A549 (cell line): Measurements from ENCODE around the gene RGL3. TPM values are rescaled to one million over a fixed set of nuclear protein-coding genes. Genes with fewer than 3 reads are reported as not detected.
"Not testable (repeated sequence)": the region's sequence is repeated elsewhere in the genome, so short reads cannot be mapped to it uniquely, and the experiment has no call there.

Experiments
- ATAC-seq, 2 experiments: fragments of 200-7000 bp in 1 of 2; fragments of >200 bp in 1 of 2; cut with Nextera tagmentation in 1 of 2; cut with Tn5 transposase in 1 of 2; 3 replicates each; pipeline versions ENCODE4 v1.8.0 to v1.9.1; 2018 to 2020; ENCODE audit warnings: mild to moderate bottlenecking in 1 of 2, moderate library complexity in 1 of 2
- CTCF ChIA-PET: fragments of 300-600 bp; sonication (Branson Sonifier 250); formaldehyde crosslinking; extraction: SDS; loops from one replicate; lab custom pipeline; 2021; ENCODE audit warnings: antibody characterized with exemption, inconsistent platforms; lab: Yijun Ruan, JAX
- POLR2A ChIA-PET: fragments of 350-600 bp; formaldehyde crosslinking; extraction: SDS; loops from one replicate; lab custom pipeline; 2021; ENCODE audit warnings: antibody characterized with exemption, inconsistent platforms; lab: Yijun Ruan, JAX
- DNase-seq, 2 experiments: peaks; one replicate each; pipeline versions ENCODE4 v3.0.0 to v3.0.0-alpha.2; 2011 to 2016; ENCODE audit warnings: low read depth in 1 of 2, low spot score in 1 of 2
- FAIRE-seq: peaks from 2 replicates; lab custom pipeline; 2011; peaks lifted over from hg19 to GRCh38; lab: Jason Lieb, UNC
- H3K27ac ChIP-seq, 2 experiments: fragments of >200 bp; sonication (Bioruptor Twin); formaldehyde crosslinking; 3 replicates each; pipeline ENCODE4 v1.5.1; 2016 to 2017
- H3K4me1 ChIP-seq: fragments of >200 bp; sonication (Bioruptor Twin); formaldehyde crosslinking; 3 replicates; pipeline ENCODE4 v1.6.1; 2016
- H3K4me2 ChIP-seq: fragments of >200 bp; sonication (Bioruptor Twin); formaldehyde crosslinking; 3 replicates; pipeline ENCODE4 v1.6.1; 2016
- H3K4me3 ChIP-seq: fragments of >200 bp; sonication (Bioruptor Twin); formaldehyde crosslinking; 3 replicates; pipeline ENCODE4 v1.5.1; 2016
- H3K9me3 ChIP-seq: fragments of >200 bp; sonication (Bioruptor Twin); formaldehyde crosslinking; 3 replicates; pipeline ENCODE4 v1.6.1; 2016
- ATOH8 ChIP-seq: fragments of 250-450 bp; sonication (Bioruptor Pico); IDR thresholded peaks from 2 replicates; pipeline ENCODE4 v1.5.0; 2020; ENCODE audit warnings: low read depth, mild to moderate bottlenecking, moderate library complexity
- BCL3 ChIP-seq: fragments of >200 bp; sonication (Bioruptor Twin); formaldehyde crosslinking; IDR thresholded peaks from 3 replicates; pipeline ENCODE4 v1.6.1; 2016
- CBX2 ChIP-seq: fragments of 200-600 bp; sonication (generic); IDR thresholded peaks from 2 replicates; pipeline ENCODE4 v1.6.1; 2016; ENCODE audit warnings: low read depth, mild to moderate bottlenecking, borderline replicate concordance
- CBX8 ChIP-seq: fragments of 200-600 bp; sonication (generic); IDR thresholded peaks from 2 replicates; pipeline ENCODE4 v1.6.1; 2016
- CHD2 ChIP-seq: fragments of 150-350 bp; IDR thresholded peaks from 2 replicates; pipeline ENCODE4 v1.6.1; 2014; ENCODE audit warnings: low read length; ENCODE audit not compliant: partially characterized antibody
- CHD4 ChIP-seq: fragments of 200-600 bp; sonication (generic); IDR thresholded peaks from 2 replicates; pipeline ENCODE4 v1.6.1; 2016; ENCODE audit warnings: antibody characterized with exemption, mild to moderate bottlenecking, borderline replicate concordance
- E2F6 ChIP-seq: IDR thresholded peaks from 2 replicates; pipeline ENCODE4 v1.6.1; 2012; ENCODE audit warnings: low read depth, borderline replicate concordance
- ESRRA ChIP-seq: fragments of 150-350 bp; IDR thresholded peaks from 2 replicates; pipeline ENCODE4 v1.6.1; 2014; ENCODE audit warnings: mild to moderate bottlenecking, low read length, borderline replicate concordance
- FOSL2 ChIP-seq, 2 experiments: fragments of 450-650 bp in 1 of 2; fragments of >200 bp in 1 of 2; sonication (Bioruptor Twin) in 1 of 2; formaldehyde crosslinking; IDR thresholded peaks; 2 replicates each; pipeline versions ENCODE4 v1.5.0 to v1.6.1; 2016 to 2020; ENCODE audit warnings: mild to moderate bottlenecking in 1 of 2, moderate library complexity in 1 of 2
- FOXS1 ChIP-seq: fragments of 250-450 bp; sonication (Bioruptor Pico); IDR thresholded peaks from 2 replicates; pipeline ENCODE4 v1.5.0; 2020; ENCODE audit warnings: mild to moderate bottlenecking, moderate library complexity
- HDAC2 ChIP-seq: fragments of 200-600 bp; sonication (generic); IDR thresholded peaks from 2 replicates; pipeline ENCODE4 v1.6.1; 2016
- HES2 ChIP-seq: fragments of >200 bp; sonication (Bioruptor Twin); formaldehyde crosslinking; IDR thresholded peaks from 2 replicates; pipeline ENCODE4 v1.6.1; 2016
- HEYL ChIP-seq: fragments of 250-450 bp; sonication (Bioruptor Pico); IDR thresholded peaks from 2 replicates; pipeline ENCODE4 v1.8.0; 2021; ENCODE audit warnings: mild to moderate bottlenecking, moderate library complexity
- HOXA7 ChIP-seq: fragments of 250-450 bp; sonication (Bioruptor Pico); IDR thresholded peaks from 2 replicates; pipeline ENCODE4 v1.5.0; 2020; ENCODE audit warnings: mild to moderate bottlenecking, moderate library complexity
- HOXB13 ChIP-seq: fragments of 250-450 bp; sonication (Bioruptor Pico); IDR thresholded peaks from 2 replicates; pipeline ENCODE4 v1.5.0; 2020; ENCODE audit warnings: low read depth, mild to moderate bottlenecking, moderate library complexity
- HOXB5 ChIP-seq: fragments of 250-450 bp; sonication (Bioruptor Pico); IDR thresholded peaks from 2 replicates; pipeline ENCODE4 v1.5.0; 2020; ENCODE audit warnings: mild to moderate bottlenecking, moderate library complexity
- JUNB ChIP-seq: fragments of >200 bp; sonication (Bioruptor Twin); formaldehyde crosslinking; IDR thresholded peaks from 2 replicates; pipeline ENCODE4 v1.6.1; 2016
- PBX3 ChIP-seq: IDR thresholded peaks from 2 replicates; pipeline ENCODE4 v1.6.1; 2012
- POLR2A ChIP-seq: IDR thresholded peaks from 2 replicates; pipeline ENCODE4 v1.6.1; 2012; ENCODE audit warnings: mild to moderate bottlenecking, low read length
- REST ChIP-seq: fragments of 200-600 bp; sonication (generic); IDR thresholded peaks from 2 replicates; pipeline ENCODE4 v1.6.1; 2016; ENCODE audit warnings: antibody characterized with exemption, mild to moderate bottlenecking, moderate library complexity
- SREBF2 ChIP-seq: fragments of 450-650 bp; IDR thresholded peaks from 2 replicates; pipeline ENCODE4 v1.6.1; 2014; ENCODE audit warnings: mild to moderate bottlenecking, moderate library complexity
- TFCP2L1 ChIP-seq: fragments of 250-450 bp; sonication (Bioruptor Pico); IDR thresholded peaks from 2 replicates; pipeline ENCODE4 v1.5.0; 2021; ENCODE audit warnings: mild to moderate bottlenecking
- USF2 ChIP-seq: fragments of 450-650 bp; IDR thresholded peaks from 2 replicates; pipeline ENCODE4 v1.6.1; 2014; ENCODE audit warnings: antibody characterized with exemption
- ZC3H11A ChIP-seq: fragments of 450-650 bp; IDR thresholded peaks from 2 replicates; pipeline ENCODE4 v1.6.1; 2014; ENCODE audit warnings: antibody characterized with exemption, mild to moderate bottlenecking
- ZNF302 ChIP-seq: fragments of 250-450 bp; sonication (Bioruptor Pico); IDR thresholded peaks from 2 replicates; pipeline ENCODE4 v1.9.0; 2021; ENCODE audit warnings: inconsistent platforms, mild to moderate bottlenecking, moderate library complexity
- WGBS: methylation state at CpG from one replicate; pipeline ENCODE4 v1.1.6; 2017; ENCODE audit errors: missing lambda C conversion rate; 5-methylcytosine and 5-hydroxymethylcytosine counted together
- polyA plus RNA-seq, 4 experiments: library from polyadenylated mRNA; depleted of rRNA in 3 of 4; stranded (reverse); fragments of >200 nt; fragmentation: RNase III in 1 of 4; extraction: RNeasy Plus Mini Kit Qiagen cat#74134 plus additional on column Dnase treatment in 1 of 4; gene quantifications; 2 replicates in 3 of 4; 3 replicates in 1 of 4; pipeline ENCODE4 v1.2.3, GENCODE V29; 2011 to 2017

RGL3 gene
- polyA plus RNA-seq, 2 of the 4 experiments (the other 2 are of a cell fraction): 1.5 to 3.7 TPM

GRCh38 chr19:11408591-11408990 lies 10.5 kb downstream of the RGL3 start:
- FAIRE-seq (no peak), DNase-seq (no peak), ATAC-seq (no peak)
- 81% methylated on average over 4 of the region's 4 CpGs for WGBS
- no peak overlapping the region for H3K27ac ChIP-seq
- no peak overlapping the region for H3K4me2 ChIP-seq
- TF ChIP-seq REST: no peak
- no peak for TF ChIP-seq FOXS1 (CRISPR knock-in tag)
- no peak for TF ChIP-seq HOXA7 (CRISPR knock-in tag)
- no peak for TF ChIP-seq CBX2
- no peak for TF ChIP-seq E2F6
- no peak for TF ChIP-seq SREBF2
- TF ChIP-seq ESRRA: no peak
- no peak for TF ChIP-seq HES2
- TF ChIP-seq CHD4: no peak
- no peak for TF ChIP-seq CHD2
- TF ChIP-seq HOXB5 (CRISPR knock-in tag): no peak
- no peak for TF ChIP-seq HEYL (CRISPR knock-in tag)
- H3K4me1 ChIP-seq: no peaks in the 10 kb centered on the region
- ChIA-PET POLR2A (no interaction called here), CTCF (no interaction called here)
- H3K9me3 ChIP-seq: no peaks in the 10 kb centered on the region
- H3K4me3 ChIP-seq: no peak overlapping the region

GRCh38 chr19:11406703-11407236 lies 12.3 kb downstream of the RGL3 start:
- H3K4me1 ChIP-seq, H3K9me3 ChIP-seq, H3K4me2 ChIP-seq, H3K4me3 ChIP-seq, FAIRE-seq, POLR2A ChIA-PET, H3K27ac ChIP-seq, DNase-seq, ATAC-seq: not testable (repeated sequence)
- CTCF ChIA-PET: interaction anchor here (0.6 to 1.8 kb wide), 6 partner anchors 13 to 154 kb away, joined by 3 to 4 read pairs (median 3); no protein-coding TSS in a partner anchor
- whole genome bisulfite sequencing: 88% methylated on average over 12 of the region's 12 CpGs

- CTCF ChIA-PET: interaction anchor here (0.6 to 1.8 kb wide), 4 partner anchors 15 to 154 kb away, joined by 3 to 4 read pairs (median 4); no protein-coding TSS in a partner anchor
- Histone ChIP-seq H3K27ac (no peak overlapping the region), H3K4me2 (no peak overlapping the region), H3K9me3 (no peaks in the 10 kb centered on the region), H3K4me3 (no peak overlapping the region), H3K4me1 (no peaks in the 10 kb centered on the region)
- FAIRE-seq: no peak
- no peak for DNase-seq
- POLR2A ChIA-PET: no interaction called here
- WGBS: 89% methylated on average over 25 of the region's 44 CpGs
- ATAC-seq: no peak
- no peak for TF ChIP-seq FOXS1 (CRISPR knock-in tag)
- TF ChIP-seq JUNB: no peak
- no peak for TF ChIP-seq ZNF302 (CRISPR knock-in tag)
- no peak for TF ChIP-seq ZC3H11A
- TF ChIP-seq CBX8: no peak
- no peak for TF ChIP-seq BCL3
- no peak for TF ChIP-seq SREBF2
- TF ChIP-seq PBX3: no peak
- no peak for TF ChIP-seq ATOH8 (CRISPR knock-in tag)
- TF ChIP-seq USF2: no peak
- no peak for TF ChIP-seq FOSL2 (IDR thresholded peaks at IDR 0.05)
- no peak for TF ChIP-seq FOSL2 (CRISPR knock-in tag; IDR thresholded peaks at IDR 0.05)
- TF ChIP-seq HOXB13 (CRISPR knock-in tag): no peak
- TF ChIP-seq HDAC2: no peak
- no peak for TF ChIP-seq TFCP2L1 (CRISPR knock-in tag)
- no peak for TF ChIP-seq POLR2A
Measured at GRCh38 chr19:11405846-11406643, 13.1 kb downstream of the RGL3 start.
